Pulmonary artery endothelial cell (primary cell): ENCODE results near the gene JMJD1C. TPM values are rescaled to one million over a fixed set of nuclear protein-coding genes. Genes with fewer than 3 reads are reported as not detected.
"Not testable (repeated sequence)": the region's sequence is repeated elsewhere in the genome, so short reads cannot be mapped to it uniquely, and the experiment has no call there.

ENCODE experiments used
- DNase-seq: peaks from one replicate; pipeline ENCODE4 v3.0.0-alpha.2; 2011; ENCODE audit warnings: low read depth, low spot score
- total RNA-seq: library from RNA; depleted of rRNA; stranded (reverse); fragments of >200 nt; gene quantifications from 2 replicates; pipeline ENCODE4 v1.2.3, GENCODE V29; 2014

Gene JMJD1C
- total RNA-seq, 1 donor from 2014 or later = 122 TPM

DNA sequence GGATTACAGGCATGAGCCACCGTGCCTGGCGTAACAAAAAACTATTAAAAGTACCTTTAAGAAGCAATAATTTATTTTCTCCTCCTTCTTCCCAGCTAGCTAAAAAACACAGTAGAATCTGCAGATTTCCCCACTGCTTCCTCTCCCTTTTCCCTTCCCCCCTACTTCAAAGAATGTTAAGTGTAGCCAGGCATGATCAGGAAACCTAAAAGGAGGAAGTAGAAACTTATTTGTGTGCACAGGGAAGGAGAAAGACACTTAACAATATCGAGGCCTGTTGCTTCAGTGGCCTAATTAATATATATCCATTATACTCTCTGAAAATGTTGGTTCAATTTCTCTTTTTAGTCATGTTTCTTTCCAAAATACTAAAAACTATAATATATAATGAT, 204.9 kb downstream of the JMJD1C start:
- no peak for DNase-seq

DNA sequence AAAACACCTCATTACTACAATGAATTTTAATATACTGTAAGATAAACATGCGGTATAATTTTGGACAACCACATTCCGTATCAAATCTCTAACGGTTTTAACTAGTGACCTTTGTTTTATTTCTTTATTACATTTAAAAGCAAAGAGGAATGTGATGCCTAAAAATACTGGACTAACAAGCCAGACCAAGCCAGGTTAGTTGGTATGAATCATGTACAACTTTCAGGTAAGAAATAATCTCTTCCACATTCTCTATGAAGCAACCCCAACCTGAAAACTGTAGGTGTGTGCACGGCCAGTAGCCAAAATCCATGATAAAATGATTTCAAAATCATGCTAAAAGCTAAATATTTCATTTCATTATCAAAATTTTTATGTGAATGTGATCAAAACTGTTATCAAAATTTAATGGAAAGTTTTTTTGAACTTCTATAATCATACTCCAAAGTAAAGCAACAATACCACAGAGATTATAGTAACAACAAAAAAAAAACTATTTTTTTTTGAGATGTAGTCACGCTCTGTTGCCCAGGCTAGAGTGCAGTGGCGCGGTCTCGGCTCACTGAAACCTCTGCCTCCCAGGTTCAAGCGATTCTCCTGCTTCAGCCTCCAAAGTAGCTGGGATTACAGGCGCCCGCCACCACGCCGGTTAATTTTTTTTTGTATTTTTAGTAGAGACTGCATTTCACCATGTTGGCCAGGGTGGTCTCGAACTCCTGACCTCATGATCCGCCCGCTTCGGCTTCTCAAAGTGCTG, 205.5 kb downstream of the JMJD1C start:
- DNase-seq = no peak

- DNase-seq = no peak
These were observed 206.7 kb downstream of the JMJD1C start for GRCh38 chr10:63258920-63259678.

- no peak for DNase-seq
These were observed 208.0 kb downstream of the JMJD1C start for GRCh38 chr10:63257778-63258177.

GRCh38 chr10:63256009-63256773, 209.6 kb downstream of the JMJD1C start:
- no peak for DNase-seq

DNA sequence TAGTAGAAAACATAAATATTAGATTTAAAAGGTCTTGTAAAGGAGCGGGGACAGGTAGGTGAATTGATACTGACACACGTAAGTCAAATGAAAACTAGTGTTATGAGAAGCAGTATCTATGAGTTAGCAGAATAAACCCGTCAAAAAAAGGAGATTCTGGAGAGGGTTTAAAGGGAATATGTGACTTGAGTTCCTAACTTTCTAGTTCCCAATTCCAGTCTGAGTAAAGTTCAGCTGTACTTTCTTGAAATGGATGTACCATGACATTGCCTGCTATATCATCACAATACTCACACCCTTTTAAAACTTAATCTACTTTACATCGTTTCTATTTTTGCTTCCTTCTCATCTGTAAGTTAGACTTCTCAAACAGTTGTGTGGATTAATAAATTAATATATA, 210.5 kb downstream of the JMJD1C start:
- no peak for DNase-seq

DNA sequence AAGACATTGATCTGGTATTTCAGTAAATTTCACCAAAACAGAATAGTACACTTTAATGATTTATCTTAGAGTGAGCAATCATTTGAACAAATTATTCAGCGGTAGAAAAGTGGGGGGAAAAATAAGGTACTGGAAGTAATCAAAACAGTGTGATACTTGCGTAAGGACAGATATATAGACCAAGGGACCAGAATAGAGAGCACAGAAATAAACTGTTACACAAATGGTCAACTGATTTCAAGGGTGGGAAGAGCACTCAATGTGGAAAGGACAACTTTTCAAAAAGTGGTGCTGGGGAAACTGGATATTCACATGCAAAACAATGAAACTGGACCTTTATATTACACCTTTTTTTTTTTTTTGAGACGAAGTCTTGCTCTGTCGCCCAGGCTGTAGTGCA, 212.7 kb downstream of the JMJD1C start:
- DNase-seq = no peak

DNA sequence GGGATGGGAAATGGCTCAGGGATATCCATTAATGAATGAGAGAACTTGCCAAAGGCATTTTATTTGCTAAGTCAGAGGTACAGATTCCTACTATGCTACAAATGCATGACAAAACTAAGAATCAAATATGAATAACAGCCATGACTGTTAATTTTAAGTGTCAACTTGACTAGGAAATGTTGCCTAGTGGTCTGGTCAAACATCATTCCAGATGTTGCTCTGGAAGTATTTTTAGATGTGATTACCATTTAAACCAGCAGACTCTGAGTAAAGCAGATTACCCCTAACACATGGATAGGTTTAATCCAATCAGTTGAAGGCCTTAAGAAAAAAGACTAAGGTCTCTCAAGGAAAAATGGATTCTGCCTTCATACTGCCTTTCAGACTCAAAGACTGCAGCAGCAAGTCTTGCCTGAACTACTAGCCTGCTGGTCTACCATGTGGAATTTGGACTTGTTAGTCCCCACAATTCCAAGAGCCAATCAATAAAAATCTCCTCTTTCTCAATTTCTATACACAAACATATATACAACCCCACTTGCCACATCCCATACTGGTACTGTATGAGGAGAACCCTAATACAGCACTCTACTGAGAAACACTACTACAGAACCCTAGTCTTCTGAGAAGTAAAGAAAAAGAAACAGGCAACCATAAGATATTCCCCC, 213.5 kb downstream of the JMJD1C start:
- no peak for DNase-seq

DNA sequence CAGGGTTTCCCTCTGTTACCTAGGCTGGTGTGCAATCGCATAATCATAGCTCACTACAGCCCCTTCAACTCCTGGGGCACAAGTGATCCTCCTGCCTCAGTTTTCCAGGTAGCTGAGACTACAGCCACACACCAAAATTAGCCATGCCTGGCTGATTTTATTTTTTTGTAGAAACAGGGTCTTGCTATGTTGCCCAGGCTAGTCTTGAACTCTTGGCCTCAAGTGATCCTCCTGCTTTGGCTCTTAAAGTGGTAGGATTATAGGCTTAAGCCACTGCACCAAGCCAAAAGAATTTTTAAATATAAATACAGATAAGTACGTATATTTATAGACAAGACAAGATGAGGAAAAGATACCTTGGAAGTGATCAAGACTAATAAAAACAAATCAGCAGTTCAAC, 215.7 kb downstream of the JMJD1C start:
- no peak for DNase-seq

- DNase-seq = no peak
These were observed 218.0 kb downstream of the JMJD1C start for GRCh38 chr10:63247771-63248170.

DNA sequence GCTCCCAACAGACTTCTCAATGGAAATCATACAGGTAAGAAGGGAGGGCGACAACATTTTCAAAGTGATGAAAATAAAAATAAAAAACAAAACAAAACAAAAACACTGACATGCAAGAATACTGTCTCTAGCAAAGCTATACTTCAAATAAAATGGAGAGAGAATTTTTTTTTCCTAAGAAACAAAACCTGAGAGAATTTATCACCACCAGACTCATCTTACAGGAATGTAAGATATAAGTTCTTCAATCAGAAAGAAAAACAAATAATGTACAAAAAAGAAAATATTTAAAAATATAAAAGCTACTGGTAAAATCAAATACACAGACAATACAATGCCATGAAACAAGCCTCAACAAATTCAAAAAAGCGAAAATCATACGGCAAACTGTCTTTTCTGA, 219.4 kb downstream of the JMJD1C start:
- no peak for DNase-seq

- peak; percentile 37 for DNase-seq
These were observed 223.9 kb downstream of the JMJD1C start for GRCh38 chr10:63241841-63242281.

DNA sequence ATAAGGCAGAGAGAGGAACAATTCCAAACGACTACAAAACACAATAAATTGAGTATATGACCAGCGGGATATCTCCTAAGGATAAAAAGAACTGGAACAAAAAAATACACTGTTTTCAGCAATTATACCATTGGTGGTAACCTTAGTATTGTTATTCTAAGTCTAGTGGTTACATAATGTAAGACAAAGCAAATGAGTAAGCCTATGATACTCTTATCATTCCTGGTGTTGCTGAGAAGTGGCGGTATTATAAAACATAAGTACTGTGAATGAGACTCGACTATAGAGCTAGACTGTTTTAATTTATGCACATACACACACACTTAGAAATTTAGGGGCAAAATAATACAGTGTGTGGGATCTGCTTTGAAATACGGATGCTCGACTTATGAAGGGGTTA, 225.0 kb downstream of the JMJD1C start:
- DNase-seq = no peak

DNA sequence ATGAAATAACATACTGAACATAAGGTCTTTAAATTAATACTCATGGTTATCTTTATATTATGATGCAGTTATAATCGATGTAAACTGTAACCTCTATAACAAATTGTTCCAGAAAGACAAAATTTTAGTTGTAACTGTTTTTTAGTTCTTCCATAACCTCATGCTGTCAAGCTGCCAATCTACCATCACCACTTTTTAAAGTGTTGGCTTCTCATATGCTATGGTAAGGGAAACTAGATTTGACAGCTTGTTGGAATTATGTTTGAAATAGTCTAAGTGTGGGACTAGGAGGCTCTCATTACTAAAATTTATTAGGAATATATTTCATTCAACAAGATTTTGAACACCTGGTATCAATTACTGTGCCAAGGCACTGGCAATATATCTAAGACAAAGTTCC, 227.3 kb downstream of the JMJD1C start:
- no peak for DNase-seq

GRCh38 chr10:63237396-63237795, 228.4 kb downstream of the JMJD1C start:
- no peak for DNase-seq

- DNase-seq = peak; percentile 75
These were observed 229.5 kb downstream of the JMJD1C start for GRCh38 chr10:63236113-63236935.

GRCh38 chr10:63235136-63235535, 230.6 kb downstream of the JMJD1C start:
- DNase-seq = not testable (repeated sequence)

DNA sequence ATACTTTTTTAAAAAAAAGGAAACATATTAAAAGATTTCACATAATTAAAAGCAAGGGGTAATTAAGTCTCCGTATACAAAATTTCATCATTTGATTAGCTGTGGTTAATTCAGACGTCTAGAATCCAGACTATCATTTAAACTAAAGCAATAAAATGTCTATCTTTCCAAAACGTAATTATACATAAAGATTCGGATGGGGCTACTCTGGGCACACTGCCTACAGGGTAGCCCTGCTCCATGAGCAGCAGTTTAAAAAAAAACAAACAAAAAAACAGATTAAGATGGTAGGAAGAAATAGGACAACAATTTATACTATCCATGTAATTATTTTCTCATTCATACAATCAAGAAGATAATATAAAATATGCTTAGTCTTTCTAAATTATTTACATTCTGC, 236.6 kb downstream of the JMJD1C start:
- no peak for DNase-seq

GRCh38 chr10:63228237-63228636, 237.5 kb downstream of the JMJD1C start:
- no peak for DNase-seq

DNA sequence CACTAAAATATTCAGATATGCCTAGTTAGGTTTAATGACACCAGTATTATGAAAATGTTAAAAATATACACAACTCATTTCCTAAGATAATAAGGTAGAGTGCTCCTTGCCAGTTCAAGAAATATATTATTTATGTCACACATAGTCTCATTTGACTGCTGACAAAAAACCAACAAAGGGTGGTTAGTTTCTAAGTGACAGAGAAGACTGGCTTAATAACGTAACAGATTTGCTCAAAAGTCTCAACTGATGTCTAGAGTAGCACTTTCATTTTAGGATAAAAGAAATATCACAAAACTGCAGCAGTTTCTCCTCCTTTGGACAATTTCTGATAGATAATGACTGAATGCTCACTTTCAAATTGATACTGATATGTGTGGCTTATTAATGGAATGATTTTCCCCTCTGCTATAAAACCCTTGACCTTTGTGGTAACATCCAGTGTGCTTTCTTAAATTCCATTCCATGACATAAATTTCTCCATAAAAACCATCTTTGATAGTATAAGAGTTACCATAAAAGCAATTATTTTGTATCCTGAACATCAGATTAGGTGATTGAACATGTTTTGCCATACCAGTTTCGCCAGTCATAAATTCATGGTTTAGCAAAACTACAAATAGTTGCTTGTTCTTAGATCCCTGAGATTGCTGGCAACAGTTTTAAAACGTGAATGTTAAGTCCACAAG, 238.4 kb downstream of the JMJD1C start:
- DNase-seq = no peak
